SK-N-SH (cell line): ENCODE results near the gene RAB11B.

Source experiments
- CTCF ChIP-seq: fragments of 200-600 bp; sonication (generic); IDR thresholded peaks from 2 replicates; pipeline ENCODE4 v1.6.1; 2017; ENCODE audit warnings: antibody characterized with exemption, mild to moderate bottlenecking, moderate library complexity
- EZH2phosphoT487 ChIP-seq: fragments of 200-600 bp; sonication (generic); IDR thresholded peaks from 2 replicates; pipeline ENCODE4 v1.6.1; 2017; ENCODE audit warnings: low read depth, mixed run types, mild to moderate bottlenecking, antibody characterized with exemption, moderate library complexity, borderline replicate concordance
- NFIC ChIP-seq: IDR thresholded peaks from 2 replicates; pipeline ENCODE4 v1.4.0; 2012; ENCODE audit warnings: borderline replicate concordance
- POLR2AphosphoS5 ChIP-seq: IDR thresholded peaks from 2 replicates; pipeline ENCODE4 v1.6.1; 2012; ENCODE audit warnings: low read depth, low read length
- RAD21 ChIP-seq: IDR thresholded peaks from 2 replicates; pipeline ENCODE4 v1.6.1; 2012; ENCODE audit warnings: mild to moderate bottlenecking, low read length
- REST ChIP-seq: IDR thresholded peaks from 2 replicates; pipeline ENCODE4 v1.6.1; 2012; ENCODE audit warnings: mild to moderate bottlenecking, low read depth, low read length, moderate library complexity
- RXRA ChIP-seq: IDR thresholded peaks from 2 replicates; pipeline ENCODE4 v1.4.0; 2012; ENCODE audit warnings: low read depth, mild to moderate bottlenecking, borderline replicate concordance
- TCF12 ChIP-seq: IDR thresholded peaks from 2 replicates; pipeline ENCODE4 v1.4.0; 2012
- TEAD4 ChIP-seq: IDR thresholded peaks from 2 replicates; pipeline ENCODE4 v1.4.0; 2012; ENCODE audit warnings: mild to moderate bottlenecking, borderline replicate concordance; ENCODE audit not compliant: insufficient read depth
- YY1 ChIP-seq: IDR thresholded peaks from 2 replicates; pipeline ENCODE4 v1.4.0; 2012; ENCODE audit warnings: low read depth, mild to moderate bottlenecking
- TF ChIP-seq, protein P1 (sequence below): IDR thresholded peaks from 2 replicates; pipeline ENCODE4 v1.4.0; 2012; ENCODE audit warnings: low read depth

DNA sequence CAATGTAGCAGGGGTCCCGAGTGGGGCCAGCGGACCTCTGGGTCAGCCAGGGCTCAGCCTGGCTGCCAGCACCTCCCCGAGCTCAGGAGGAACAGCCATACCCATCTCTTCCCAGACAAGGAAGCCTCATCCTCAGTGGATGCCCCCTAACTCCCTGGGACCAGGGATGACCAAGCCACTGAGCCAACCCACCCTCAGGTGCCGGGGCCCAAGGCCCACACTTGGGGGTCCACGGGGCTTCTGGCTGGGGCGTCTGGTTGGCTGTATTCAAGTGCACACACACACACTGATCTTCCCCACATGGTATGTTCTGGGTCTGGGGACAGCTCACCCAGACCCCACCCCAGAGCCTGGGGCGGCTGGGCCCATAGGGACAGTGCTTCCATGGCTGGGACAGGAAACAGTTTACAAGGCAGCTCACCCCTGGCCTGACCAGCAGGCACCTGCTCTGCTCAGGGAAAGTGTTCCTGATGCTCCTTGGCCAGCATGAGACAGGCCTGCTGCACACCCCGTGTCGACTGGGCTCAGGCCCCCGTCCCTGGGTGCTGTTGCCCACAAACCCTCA, 7.7 kb downstream of the RAB11B start:
- TF ChIP-seq YY1: no peak
- no peak for TF ChIP-seq CTCF
- TF ChIP-seq EZH2phosphoT487: no peak
- TF ChIP-seq RXRA: no peak
- TF ChIP-seq POLR2AphosphoS5: no peak
- TF ChIP-seq NFIC: no peak
- no peak for TF ChIP-seq RAD21
- TF ChIP-seq, protein P1, sequence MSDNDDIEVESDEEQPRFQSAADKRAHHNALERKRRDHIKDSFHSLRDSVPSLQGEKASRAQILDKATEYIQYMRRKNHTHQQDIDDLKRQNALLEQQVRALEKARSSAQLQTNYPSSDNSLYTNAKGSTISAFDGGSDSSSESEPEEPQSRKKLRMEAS: no peak
- TF ChIP-seq REST: no peak
- TF ChIP-seq TCF12: no peak
- TF ChIP-seq TEAD4: no peak
